Measurements from ENCODE around the gene TCF7.

The TCF7 gene

GRCh38 chr5:134161513-134162395 lies 47.3 kb downstream of the TCF7 start:
- peaks cover 84% of the 10 kb centered on the region for H3K36me3 ChIP-seq (ENCODE audit: insufficient read depth, low read depth, low read length)
- peaks cover 6% of the 10 kb centered on the region; the same call in 1 of the 2 replicates for H3K9me3 ChIP-seq (ENCODE audit: insufficient read depth, low read depth, low read length)

GRCh38 chr5:134162592-134162991 lies 48.1 kb downstream of the TCF7 start:
- H3K4me3 ChIP-seq (ENCODE audit: low read length), result no peak overlapping the region
- no peak overlapping the region for H3K9ac ChIP-seq (ENCODE audit: low read depth, low read length)
- peaks cover 6% of the 10 kb centered on the region; the same call in 1 of the 2 replicates for H3K9me3 ChIP-seq (ENCODE audit: insufficient read depth, low read depth, low read length)
- no peak overlapping the region for H3K27ac ChIP-seq (ENCODE audit: low read length)
- H3K36me3 ChIP-seq (ENCODE audit: insufficient read depth, low read depth, low read length), result peaks cover 83% of the 10 kb centered on the region
- no peaks in the 10 kb centered on the region for H3K27me3 ChIP-seq (ENCODE audit: insufficient read depth, low read length)
- no peaks in the 10 kb centered on the region for H3K4me1 ChIP-seq (ENCODE audit: insufficient read depth, low read length)

More at GRCh38 chr5:134161513-134162395, 47.3 kb downstream of the TCF7 start:
- H3K27me3 ChIP-seq (ENCODE audit: insufficient read depth, low read length), result no peaks in the 10 kb centered on the region
- H3K4me3 ChIP-seq (ENCODE audit: low read length), result no peak overlapping the region
- H3K9ac ChIP-seq (ENCODE audit: low read depth, low read length), result no peak overlapping the region
- H3K27ac ChIP-seq (ENCODE audit: low read length), result no peak overlapping the region
- H3K4me1 ChIP-seq (ENCODE audit: insufficient read depth, low read length), result no peaks in the 10 kb centered on the region

GRCh38 chr5:134171972-134172371 lies 57.5 kb downstream of the TCF7 start:
- Histone ChIP-seq H3K4me1 (ENCODE audit: insufficient read depth, low read length) (peaks cover 11% of the 10 kb centered on the region; the same call in 1 of the 2 replicates), H3K9me3 (ENCODE audit: insufficient read depth, low read depth, low read length) (no peaks in the 10 kb centered on the region), H3K4me3 (ENCODE audit: low read length) (no peak overlapping the region), H3K27me3 (ENCODE audit: insufficient read depth, low read length) (no peaks in the 10 kb centered on the region), H3K9ac (ENCODE audit: low read depth, low read length) (no peak overlapping the region), H3K27ac (ENCODE audit: low read length) (no peak overlapping the region), H3K36me3 (ENCODE audit: insufficient read depth, low read depth, low read length) (peaks cover 60% of the 10 kb centered on the region)

- Histone ChIP-seq H3K9me3 (ENCODE audit: insufficient read depth, low read depth, low read length) (no peaks in the 10 kb centered on the region), H3K36me3 (ENCODE audit: insufficient read depth, low read depth, low read length) (peaks cover 34% of the 10 kb centered on the region), H3K27me3 (ENCODE audit: insufficient read depth, low read length) (no peaks in the 10 kb centered on the region), H3K4me1 (ENCODE audit: insufficient read depth, low read length) (peaks cover 11% of the 10 kb centered on the region; the same call in 1 of the 2 replicates), H3K27ac (ENCODE audit: low read length) (no peak overlapping the region), H3K4me3 (ENCODE audit: low read length) (peak overlapping the region; percentile 93), H3K9ac (ENCODE audit: low read depth, low read length) (peak overlapping the region; percentile 93; the same call in 1 of the 2 replicates)
These were observed 60.7 kb downstream of the TCF7 start for GRCh38 chr5:134174841-134175839.

GRCh38 chr5:134175921-134176510 lies 61.5 kb downstream of the TCF7 start:
- Histone ChIP-seq H3K27me3 (ENCODE audit: insufficient read depth, low read length) (no peaks in the 10 kb centered on the region), H3K9ac (ENCODE audit: low read depth, low read length) (peak overlapping the region; percentile 93), H3K27ac (ENCODE audit: low read length) (peak overlapping the region; percentile 54), H3K9me3 (ENCODE audit: insufficient read depth, low read depth, low read length) (no peaks in the 10 kb centered on the region), H3K36me3 (ENCODE audit: insufficient read depth, low read depth, low read length) (peaks cover 25% of the 10 kb centered on the region), H3K4me1 (ENCODE audit: insufficient read depth, low read length) (peaks cover 11% of the 10 kb centered on the region; the same call in 1 of the 2 replicates), H3K4me3 (ENCODE audit: low read length) (peak overlapping the region; percentile 93)

- H3K9me3 ChIP-seq (ENCODE audit: insufficient read depth, low read depth, low read length), result no peaks in the 10 kb centered on the region
- H3K27ac ChIP-seq (ENCODE audit: low read length), result peak within 1 kb of the TSS; percentile 54
- peak within 1 kb of the TSS; percentile 93 for H3K4me3 ChIP-seq (ENCODE audit: low read length)
- no peaks in the 10 kb centered on the region; the same call in 1 of the 2 replicates for H3K27me3 ChIP-seq (ENCODE audit: insufficient read depth, low read length)
- peak within 1 kb of the TSS; percentile 93 for H3K9ac ChIP-seq (ENCODE audit: low read depth, low read length)
- H3K4me1 ChIP-seq (ENCODE audit: insufficient read depth, low read length), result peaks cover 11% of the 10 kb centered on the region; the same call in 1 of the 2 replicates
- H3K36me3 ChIP-seq (ENCODE audit: insufficient read depth, low read depth, low read length), result peaks cover 18% of the 10 kb centered on the region
These were observed 62.3 kb downstream of the TCF7 start, which contains the start of gene SKP1 for GRCh38 chr5:134176511-134177368. Gene SKP1 (minus strand): TSS chr5:134176950. CDS start chr5:134174022, 2,928 bp downstream.

- Histone ChIP-seq H3K4me3 (ENCODE audit: low read length) (peak overlapping the region; percentile 93), H3K27ac (ENCODE audit: low read length) (peak overlapping the region; percentile 12), H3K4me1 (ENCODE audit: insufficient read depth, low read length) (peaks cover 11% of the 10 kb centered on the region; the same call in 1 of the 2 replicates), H3K9ac (ENCODE audit: low read depth, low read length) (peak overlapping the region; percentile 93), H3K36me3 (ENCODE audit: insufficient read depth, low read depth, low read length) (peaks cover 10% of the 10 kb centered on the region), H3K27me3 (ENCODE audit: insufficient read depth, low read length) (no peaks in the 10 kb centered on the region; the same call in 1 of the 2 replicates), H3K9me3 (ENCODE audit: insufficient read depth, low read depth, low read length) (no peaks in the 10 kb centered on the region)
These were observed 63.1 kb downstream of the TCF7 start for GRCh38 chr5:134177369-134178095.

GRCh38 chr5:134178096-134178419 lies 63.6 kb downstream of the TCF7 start:
- H3K36me3 ChIP-seq (ENCODE audit: insufficient read depth, low read depth, low read length), result peaks cover 8% of the 10 kb centered on the region
- no peak overlapping the region for H3K27ac ChIP-seq (ENCODE audit: low read length)
- H3K4me3 ChIP-seq (ENCODE audit: low read length), result no peak overlapping the region
- no peak overlapping the region; the same call in 1 of the 2 replicates for H3K9ac ChIP-seq (ENCODE audit: low read depth, low read length)
- H3K9me3 ChIP-seq (ENCODE audit: insufficient read depth, low read depth, low read length), result no peaks in the 10 kb centered on the region
- H3K4me1 ChIP-seq (ENCODE audit: insufficient read depth, low read length), result peaks cover 11% of the 10 kb centered on the region; the same call in 1 of the 2 replicates
- H3K27me3 ChIP-seq (ENCODE audit: insufficient read depth, low read length), result no peaks in the 10 kb centered on the region; the same call in 1 of the 2 replicates

GRCh38 chr5:134183481-134183880 lies 69.0 kb downstream of the TCF7 start:
- H3K4me1 ChIP-seq (ENCODE audit: insufficient read depth, low read length), result no peaks in the 10 kb centered on the region
- no peaks in the 10 kb centered on the region; the same call in 1 of the 2 replicates for H3K27me3 ChIP-seq (ENCODE audit: insufficient read depth, low read length)
- H3K9ac ChIP-seq (ENCODE audit: low read depth, low read length), result no peak overlapping the region
- H3K4me3 ChIP-seq (ENCODE audit: low read length), result no peak overlapping the region
- no peaks in the 10 kb centered on the region for H3K9me3 ChIP-seq (ENCODE audit: insufficient read depth, low read depth, low read length)
- no peaks in the 10 kb centered on the region for H3K36me3 ChIP-seq (ENCODE audit: insufficient read depth, low read depth, low read length)
- no peak overlapping the region for H3K27ac ChIP-seq (ENCODE audit: low read length)

Data from iPS-20b (cell line).